GM19438 (cell line): ENCODE measurements around the gene YPEL1.

ENCODE experiments used
- ATAC-seq: cut with Tn5 transposase; IDR thresholded peaks from one replicate; pipeline ENCODE4 v1.9.1; 2021; ENCODE audit warnings: low read depth; ENCODE audit not compliant: unreplicated experiment

Gene YPEL1

DNA sequence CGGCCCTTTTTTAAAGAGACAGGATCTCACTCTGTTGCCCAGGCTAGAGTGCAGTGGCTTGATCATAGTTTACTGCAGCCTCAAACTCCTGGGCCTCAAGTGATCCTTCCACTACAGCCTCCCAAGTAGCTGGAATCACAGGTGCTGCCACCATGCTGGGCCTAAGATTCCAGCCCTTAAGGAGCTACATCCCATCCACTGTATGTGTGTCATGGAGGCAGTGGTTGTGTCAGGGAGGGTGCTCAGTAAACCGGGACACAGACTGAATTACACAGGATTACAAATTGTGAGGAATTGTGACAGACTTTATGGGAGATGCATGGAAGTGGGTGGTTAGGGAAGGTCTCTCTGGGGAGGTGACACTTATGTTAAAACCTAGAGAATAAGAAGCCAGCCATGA is 71.9 kb downstream of the YPEL1 start:
- no peak for ATAC-seq

GRCh38 chr22:21661991-21662390 is 73.6 kb downstream of the YPEL1 start:
- no peak for ATAC-seq

- ATAC-seq = no peak
These were observed 74.7 kb downstream of the YPEL1 start for GRCh38 chr22:21660904-21661303.

GRCh38 chr22:21659864-21660525 is 75.6 kb downstream of the YPEL1 start:
- ATAC-seq = no peak

DNA sequence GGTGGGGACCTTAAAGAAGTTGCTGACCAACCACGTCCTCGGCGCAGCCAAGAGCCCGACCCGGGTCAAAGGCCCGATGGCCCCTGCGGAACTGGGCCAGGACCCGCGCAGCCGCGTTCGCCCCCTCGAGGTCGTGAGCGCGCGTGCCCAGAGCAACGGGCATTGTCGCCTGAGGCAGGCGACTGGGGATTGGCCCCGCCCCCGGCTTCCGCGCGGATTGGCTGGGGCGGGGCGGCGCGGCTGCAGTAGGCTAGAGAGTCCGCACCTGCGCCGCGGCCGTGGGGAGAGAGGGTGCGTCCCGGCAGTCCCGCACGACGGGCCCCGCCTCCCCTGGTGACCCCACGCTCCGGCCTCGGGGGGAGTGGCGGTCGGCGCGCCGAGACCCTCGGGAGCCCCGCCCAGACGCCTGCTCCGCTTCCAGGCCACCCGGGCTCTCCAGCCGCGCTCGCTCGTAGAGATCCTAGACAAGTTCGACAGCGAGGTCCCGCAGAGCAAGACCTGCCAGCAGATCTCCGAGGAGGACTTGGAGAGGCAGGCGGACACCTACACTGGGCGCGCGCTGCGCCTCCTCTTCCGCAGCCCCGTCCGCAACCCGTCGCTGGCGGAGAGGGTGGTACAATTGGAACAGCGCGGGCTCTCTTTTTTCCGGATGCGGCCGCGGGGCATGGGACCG is 78.1 kb downstream of the YPEL1 start:
- ATAC-seq = no peak

GRCh38 chr22:21657020-21657359 is 78.6 kb downstream of the YPEL1 start:
- ATAC-seq = no peak

DNA sequence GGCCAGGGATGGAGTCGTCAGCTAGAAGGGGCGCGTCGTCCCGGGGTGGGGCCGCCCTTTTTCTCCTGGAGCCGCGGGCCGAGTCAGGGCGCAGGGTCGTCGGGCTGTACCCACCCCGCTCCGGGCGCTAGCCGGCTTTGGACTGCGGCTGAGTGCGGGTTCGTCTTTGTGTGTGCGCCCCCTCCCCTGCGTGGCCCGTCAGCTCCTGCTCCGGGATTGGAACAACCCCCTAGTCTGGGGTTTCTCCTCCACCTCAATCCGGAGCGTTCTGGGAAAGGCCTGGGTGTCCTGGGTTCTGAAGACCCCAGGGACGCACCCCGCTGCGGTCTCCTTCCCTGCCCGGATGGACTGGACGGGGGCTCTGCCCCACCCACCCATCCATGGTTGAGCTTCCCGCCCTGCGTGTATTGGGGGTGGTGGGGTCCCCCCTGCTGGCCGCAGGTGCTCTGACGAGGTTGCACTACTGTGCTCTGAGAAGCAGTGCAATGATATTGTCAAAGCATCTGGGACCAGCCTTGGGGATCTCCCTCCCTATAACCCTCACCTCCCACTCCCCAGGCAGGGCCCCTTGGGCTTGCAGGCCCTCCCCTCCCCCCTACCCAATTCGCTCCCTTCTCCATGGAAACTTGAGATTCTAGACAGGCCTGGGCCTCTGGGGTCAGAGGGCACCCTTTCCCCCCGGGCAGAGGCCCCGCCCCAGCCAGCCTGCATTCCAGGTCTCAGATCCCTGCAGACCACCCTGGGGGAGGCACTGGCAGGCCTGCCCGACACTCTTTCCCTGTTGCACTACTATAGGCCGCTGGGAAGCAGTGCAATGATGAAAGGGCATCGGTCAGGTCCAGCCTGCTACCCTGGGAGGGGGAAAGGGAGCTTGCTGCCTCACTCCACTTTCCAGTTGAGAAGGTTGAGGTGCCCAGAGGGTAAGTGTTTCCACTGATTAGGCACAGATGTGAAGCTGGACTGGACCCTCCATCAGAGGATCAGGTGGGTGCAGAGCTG is 82.7 kb downstream of the YPEL1 start:
- ATAC-seq = no peak

DNA sequence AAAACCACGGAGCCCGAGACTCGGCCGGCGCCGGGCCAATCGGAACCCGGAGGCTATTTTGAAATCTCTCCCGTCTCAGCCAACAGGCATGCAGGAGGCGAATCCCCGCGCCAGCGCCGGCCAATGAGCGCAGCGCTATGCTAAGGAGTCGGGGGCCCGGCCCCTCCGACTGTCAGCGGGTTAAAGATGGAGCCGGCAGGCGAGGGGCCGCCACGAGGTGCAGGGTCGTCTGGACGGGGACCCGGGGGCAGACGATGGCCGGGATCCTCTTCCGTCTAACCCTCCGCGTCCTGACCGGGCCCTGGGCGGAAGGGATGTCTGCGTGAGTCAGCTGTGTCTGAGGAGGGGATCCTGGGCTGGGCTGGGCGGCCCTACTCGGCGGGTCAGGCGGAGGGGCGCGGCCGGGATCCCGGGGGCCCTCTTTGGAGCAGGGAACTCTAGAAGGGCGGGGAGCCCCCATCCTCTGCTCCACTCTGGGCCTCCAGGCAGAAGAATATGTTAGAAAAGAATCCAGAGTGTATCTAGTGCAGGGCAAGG is 83.5 kb downstream of the YPEL1 start:
- peak; percentile 83 for ATAC-seq

GRCh38 chr22:21651521-21652009 is 84.0 kb downstream of the YPEL1 start:
- peak; percentile 16 for ATAC-seq

DNA sequence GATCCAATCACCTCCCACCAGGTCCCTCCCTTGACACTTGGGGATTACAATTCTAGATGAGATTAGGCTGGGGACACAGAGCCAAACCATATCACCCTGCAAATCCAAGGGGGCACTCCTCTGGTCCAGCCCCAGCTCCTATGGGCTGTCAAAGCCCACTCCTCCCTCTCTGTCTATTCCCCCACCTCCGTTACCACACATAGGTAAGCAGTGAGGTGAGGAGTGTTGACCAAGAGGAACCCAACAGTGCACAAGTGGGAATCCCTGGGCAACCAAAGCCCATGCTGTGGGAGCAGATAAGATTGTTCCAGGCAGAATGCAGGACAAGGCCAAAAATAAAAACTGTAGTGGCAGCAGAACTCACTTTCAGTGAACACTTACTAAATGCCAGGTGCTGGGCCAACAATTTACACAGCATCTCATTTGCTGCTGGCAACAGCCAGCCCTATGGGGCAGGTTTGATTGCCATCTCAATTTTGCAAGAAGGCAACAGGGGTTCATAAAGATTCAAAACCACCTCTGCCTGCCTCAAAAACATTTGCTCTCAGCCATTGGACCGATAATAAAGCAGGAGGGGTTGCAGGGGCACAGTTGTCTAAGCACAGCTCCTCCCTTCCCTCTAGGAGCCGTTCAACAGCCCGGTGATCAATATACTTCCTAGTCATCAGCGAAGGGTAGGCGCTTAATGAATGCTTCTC is 84.6 kb downstream of the YPEL1 start:
- ATAC-seq = no peak

DNA sequence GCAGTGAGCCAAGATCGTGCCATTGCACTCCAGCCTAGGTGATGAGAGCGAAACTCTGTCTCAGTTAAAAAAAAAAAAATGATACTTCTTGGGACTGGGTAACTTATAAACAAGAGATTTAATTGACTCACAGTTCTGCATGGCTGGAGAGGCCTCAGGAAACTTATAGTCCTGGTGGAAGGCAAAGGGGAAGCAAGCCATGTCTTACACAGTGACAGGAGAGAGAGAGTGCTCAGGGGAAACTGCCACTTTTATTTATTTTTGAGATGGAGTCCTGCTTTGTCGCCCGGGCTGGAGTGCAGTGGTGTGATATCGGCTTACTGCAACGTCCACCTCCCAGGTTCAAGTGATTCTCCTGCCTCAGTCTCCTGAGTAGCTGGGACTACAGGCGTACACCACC is 85.3 kb downstream of the YPEL1 start:
- no peak for ATAC-seq
